ENCODE data around the gene ANKRD53.

ANKRD53 gene

DNA sequence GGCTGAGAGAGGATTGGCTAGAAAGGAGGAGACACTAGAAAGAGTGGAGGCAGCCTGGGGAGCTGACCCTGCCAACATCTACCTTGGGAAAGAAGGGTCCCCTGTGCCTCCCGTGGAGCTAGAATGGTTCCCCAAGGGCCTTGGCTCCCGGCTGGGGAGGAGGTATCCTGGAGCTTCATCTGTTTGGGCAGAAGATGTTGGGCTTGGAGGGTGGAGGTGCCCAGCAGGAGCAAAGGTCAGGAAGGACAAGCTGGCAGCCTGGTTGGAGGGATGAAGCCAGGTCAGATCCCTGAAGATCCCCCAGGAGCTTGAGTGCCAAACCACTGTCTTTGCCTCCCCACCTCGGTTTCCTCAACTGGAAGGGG, 39.9 kb upstream of the ANKRD53 start:
- H4K20me1 ChIP-seq (ENCODE audit: low read depth, low read length) = no peaks in the 10 kb centered on the region
- H3K36me3 ChIP-seq (ENCODE audit: low read length) = no peaks in the 10 kb centered on the region
- no peaks in the 10 kb centered on the region for H3K79me2 ChIP-seq (ENCODE audit: insufficient read depth, low read length)
- H3K9me3 ChIP-seq (ENCODE audit: insufficient read depth, low read length) = no peaks in the 10 kb centered on the region
- H3K9ac ChIP-seq (ENCODE audit: low read length) = no peak overlapping the region
- H3K4me2 ChIP-seq (ENCODE audit: low read depth, low read length, poor library complexity, severe bottlenecking) = no peak overlapping the region
- H3F3A ChIP-seq (ENCODE audit: insufficient read depth) = no peaks in the 10 kb centered on the region
- H3K4me3 ChIP-seq (ENCODE audit: insufficient read depth, low read length, poor library complexity, severe bottlenecking) = no peak overlapping the region
- H3K27me3 ChIP-seq (ENCODE audit: low read length) = no peaks in the 10 kb centered on the region
- no peaks in the 10 kb centered on the region for H3K9me2 ChIP-seq (replicated peaks; ENCODE audit: insufficient read depth, low read length)
- no peak for TF ChIP-seq EZH2phosphoT487 (conservative IDR thresholded peaks at IDR 0.05; ENCODE audit: low read length)
- TF ChIP-seq, protein P1, sequence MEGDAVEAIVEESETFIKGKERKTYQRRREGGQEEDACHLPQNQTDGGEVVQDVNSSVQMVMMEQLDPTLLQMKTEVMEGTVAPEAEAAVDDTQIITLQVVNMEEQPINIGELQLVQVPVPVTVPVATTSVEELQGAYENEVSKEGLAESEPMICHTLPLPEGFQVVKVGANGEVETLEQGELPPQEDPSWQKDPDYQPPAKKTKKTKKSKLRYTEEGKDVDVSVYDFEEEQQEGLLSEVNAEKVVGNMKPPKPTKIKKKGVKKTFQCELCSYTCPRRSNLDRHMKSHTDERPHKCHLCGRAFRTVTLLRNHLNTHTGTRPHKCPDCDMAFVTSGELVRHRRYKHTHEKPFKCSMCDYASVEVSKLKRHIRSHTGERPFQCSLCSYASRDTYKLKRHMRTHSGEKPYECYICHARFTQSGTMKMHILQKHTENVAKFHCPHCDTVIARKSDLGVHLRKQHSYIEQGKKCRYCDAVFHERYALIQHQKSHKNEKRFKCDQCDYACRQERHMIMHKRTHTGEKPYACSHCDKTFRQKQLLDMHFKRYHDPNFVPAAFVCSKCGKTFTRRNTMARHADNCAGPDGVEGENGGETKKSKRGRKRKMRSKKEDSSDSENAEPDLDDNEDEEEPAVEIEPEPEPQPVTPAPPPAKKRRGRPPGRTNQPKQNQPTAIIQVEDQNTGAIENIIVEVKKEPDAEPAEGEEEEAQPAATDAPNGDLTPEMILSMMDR (IDR thresholded peaks at IDR 0.05; ENCODE audit: insufficient read depth, low read length, poor library complexity, severe bottlenecking) = no peak
- no peak overlapping the region for H2AFZ ChIP-seq (ENCODE audit: low read depth, low read length, severe bottlenecking)
- H3K27ac ChIP-seq (ENCODE audit: low read depth, low read length) = no peak overlapping the region

DNA sequence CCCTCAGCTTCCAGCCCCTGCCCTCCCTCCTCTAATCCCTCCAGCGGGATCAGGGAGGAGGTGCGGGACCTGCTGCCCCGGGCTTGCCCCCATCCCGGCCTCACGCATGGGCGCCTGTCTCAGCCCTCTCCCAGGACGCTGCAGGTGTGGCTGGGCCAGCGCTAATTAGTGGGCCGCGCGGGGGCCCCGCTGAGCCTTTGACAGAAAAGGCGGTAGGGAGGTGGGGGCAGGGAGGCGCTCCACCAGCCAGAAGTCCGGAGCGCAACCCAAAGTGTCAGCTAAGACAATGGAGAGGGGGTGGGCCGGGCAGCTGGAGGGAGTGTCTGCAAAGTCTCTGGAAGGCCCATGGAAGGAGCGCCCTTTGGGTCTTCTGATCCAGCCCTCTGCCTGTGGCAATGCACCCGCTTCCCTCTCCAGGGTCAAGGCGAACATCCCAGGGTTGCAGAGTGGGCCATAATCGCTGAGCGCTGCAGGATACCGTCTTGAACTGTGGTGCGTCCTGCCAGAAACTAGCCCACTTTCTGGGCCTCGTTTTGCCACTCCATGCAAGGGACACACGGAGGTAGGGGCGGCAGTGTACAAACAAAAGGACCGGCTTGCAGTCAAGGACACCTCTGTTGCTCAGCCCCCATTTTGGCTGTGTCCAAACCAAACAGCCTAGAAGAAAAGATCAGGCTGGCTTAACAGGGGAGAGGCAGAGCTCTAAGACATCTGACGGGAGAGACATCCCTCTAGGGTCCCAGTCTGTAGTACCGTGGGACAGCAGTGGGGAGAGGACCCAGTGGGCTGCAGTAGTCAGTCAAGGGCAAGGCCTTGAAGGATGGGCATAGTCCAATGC, 39.2 kb upstream of the ANKRD53 start:
- H3K27me3 ChIP-seq (ENCODE audit: low read length) = no peaks in the 10 kb centered on the region
- H3K4me3 ChIP-seq (ENCODE audit: insufficient read depth, low read length, poor library complexity, severe bottlenecking) = no peak overlapping the region
- no peaks in the 10 kb centered on the region for H3K36me3 ChIP-seq (ENCODE audit: low read length)
- no peak overlapping the region for H3K9ac ChIP-seq (ENCODE audit: low read length)
- TF ChIP-seq, protein P1 (IDR thresholded peaks at IDR 0.05; ENCODE audit: insufficient read depth, low read length, poor library complexity, severe bottlenecking) = no peak
- TF ChIP-seq EZH2phosphoT487 (conservative IDR thresholded peaks at IDR 0.05; ENCODE audit: low read length) = no peak
- H3K9me3 ChIP-seq (ENCODE audit: insufficient read depth, low read length) = no peaks in the 10 kb centered on the region
- H3K79me2 ChIP-seq (ENCODE audit: insufficient read depth, low read length) = no peaks in the 10 kb centered on the region
- no peaks in the 10 kb centered on the region for H4K20me1 ChIP-seq (ENCODE audit: low read depth, low read length)
- no peak overlapping the region for H3K27ac ChIP-seq (ENCODE audit: low read depth, low read length)
- no peak overlapping the region for H2AFZ ChIP-seq (ENCODE audit: low read depth, low read length, severe bottlenecking)
- no peaks in the 10 kb centered on the region for H3K9me2 ChIP-seq (replicated peaks; ENCODE audit: insufficient read depth, low read length)
- no peak overlapping the region for H3K4me2 ChIP-seq (ENCODE audit: low read depth, low read length, poor library complexity, severe bottlenecking)
- H3F3A ChIP-seq (ENCODE audit: insufficient read depth) = no peaks in the 10 kb centered on the region

DNA sequence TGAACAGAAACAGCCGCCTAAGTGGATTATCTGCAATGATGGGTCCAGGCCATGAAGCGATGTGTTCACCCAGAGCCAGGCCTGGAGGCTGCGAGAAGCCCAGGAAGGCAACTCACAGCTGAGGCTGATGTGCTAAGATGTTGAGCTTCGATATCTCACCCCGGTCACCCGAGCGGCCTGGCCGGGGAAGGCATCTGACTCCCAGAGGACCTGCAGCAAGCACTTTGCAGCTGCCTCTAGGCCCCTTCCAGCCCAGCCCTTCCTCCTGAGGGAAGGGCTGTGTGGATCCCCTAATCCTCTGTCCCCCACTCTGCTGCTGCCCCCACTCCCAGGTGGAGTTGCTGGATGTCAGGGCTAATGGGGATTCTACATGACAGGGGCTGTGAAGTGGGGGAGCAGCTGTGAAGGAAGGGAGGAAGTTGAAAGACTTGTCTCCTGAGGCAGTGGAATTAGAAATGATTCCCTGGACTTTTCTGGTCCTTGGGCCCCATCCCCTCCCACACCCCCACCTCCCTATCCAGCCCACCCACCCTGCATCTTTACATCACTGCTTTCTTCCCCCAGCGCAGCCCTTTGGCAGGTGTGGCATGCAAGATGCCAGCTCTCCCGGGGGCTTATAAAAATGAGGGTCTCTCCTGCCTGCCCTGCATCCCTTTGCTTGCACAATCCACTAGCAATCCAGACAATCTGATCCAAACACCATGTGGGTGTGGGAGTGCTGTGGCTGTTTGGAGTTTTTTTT, 38.4 kb upstream of the ANKRD53 start:
- Histone ChIP-seq H2AFZ (ENCODE audit: low read depth, low read length, severe bottlenecking) (no peak overlapping the region), H3K9ac (ENCODE audit: low read length) (no peak overlapping the region), H3K4me3 (ENCODE audit: insufficient read depth, low read length, poor library complexity, severe bottlenecking) (no peak overlapping the region), H4K20me1 (ENCODE audit: low read depth, low read length) (no peaks in the 10 kb centered on the region), H3K9me3 (ENCODE audit: insufficient read depth, low read length) (no peaks in the 10 kb centered on the region), H3K4me2 (ENCODE audit: low read depth, low read length, poor library complexity, severe bottlenecking) (no peak overlapping the region), H3F3A (ENCODE audit: insufficient read depth) (no peaks in the 10 kb centered on the region), H3K9me2 (replicated peaks; ENCODE audit: insufficient read depth, low read length) (no peaks in the 10 kb centered on the region), H3K36me3 (ENCODE audit: low read length) (no peaks in the 10 kb centered on the region), H3K27me3 (ENCODE audit: low read length) (no peaks in the 10 kb centered on the region), H3K79me2 (ENCODE audit: insufficient read depth, low read length) (no peaks in the 10 kb centered on the region), H3K27ac (ENCODE audit: low read depth, low read length) (no peak overlapping the region)
- no peak for TF ChIP-seq EZH2phosphoT487 (conservative IDR thresholded peaks at IDR 0.05; ENCODE audit: low read length)
- TF ChIP-seq, protein P1 (IDR thresholded peaks at IDR 0.05; ENCODE audit: insufficient read depth, low read length, poor library complexity, severe bottlenecking) = no peak
